Testis (tissue), 3 donors: Measurements from ENCODE around the gene ZNF512. TPM values are rescaled to one million over a fixed set of nuclear protein-coding genes. Genes with fewer than 3 reads are reported as not detected.

ENCODE experiments used
- DNase-seq: peaks from one replicate; pipeline ENCODE4 v3.0.0-alpha.2; 2019
- H3K27ac ChIP-seq, 2 donors: fragments of 200-600 bp; sonication (generic); one replicate each; pipeline ENCODE4 v1.5.1; 2019
- H3K27me3 ChIP-seq: fragments of 200-600 bp; sonication (generic); one replicate; pipeline ENCODE4 v1.5.1; 2019
- H3K36me3 ChIP-seq: fragments of 200-600 bp; sonication (generic); one replicate; pipeline ENCODE4 v1.5.1; 2017; ENCODE audit warnings: low read depth; ENCODE audit errors: missing control alignments
- H3K4me1 ChIP-seq: fragments of 200-600 bp; sonication (generic); one replicate; pipeline ENCODE4 v1.5.1; 2019
- H3K4me3 ChIP-seq, 2 donors: fragments of 200-600 bp; sonication (generic); one replicate each; pipeline ENCODE4 v1.5.1; 2017 to 2019
- H3K9me3 ChIP-seq: fragments of 200-600 bp; sonication (generic); one replicate; pipeline ENCODE4 v1.5.1; 2017
- POLR2A ChIP-seq: fragments of 450-650 bp; IDR thresholded peaks from one replicate; pipeline ENCODE4 v1.6.1; 2017; ENCODE audit warnings: antibody characterized with exemption, mild to moderate bottlenecking, moderate library complexity
- WGBS, 2 donors: methylation state at CpG; one replicate each; pipeline ENCODE4 v1.1.5; 2018; 5-methylcytosine and 5-hydroxymethylcytosine counted together
- intact Hi-C: fragments of 100-400 bp; cut with DNase I; formaldehyde crosslinking; loops from one replicate; pipeline ENCODE4 v1.15.1; 2023; ENCODE audit warnings: low total_unique reads
- polyA plus RNA-seq: library from polyadenylated mRNA; stranded (reverse); fragments of 350-450 nt; fragmentation: Illumina TruSeq; extraction: RNeasy Lipid Tissue Mini Kit (QIAGEN cat#74804); gene quantifications from one replicate; pipeline ENCODE4 v1.2.3, GENCODE V29; 2014; ENCODE audit warnings: low read depth, low replicate concordance; ENCODE audit not compliant: insufficient read depth
- total RNA-seq, 2 donors: library from RNA; depleted of rRNA; stranded (reverse); fragments of >200 nt; gene quantifications; one replicate each; pipeline ENCODE4 v1.2.3, GENCODE V29; 2016
- TF ChIP-seq, protein P1 (sequence below), 3 experiments: fragments of 450-650 bp in 2 of 3; fragments of 200-600 bp in 1 of 3; sonication (generic) in 1 of 3; IDR thresholded peaks; one replicate each; pipeline ENCODE4 v1.5.1; 2016 to 2019; ENCODE audit warnings: antibody characterized with exemption in 3 of 3, mild to moderate bottlenecking in 2 of 3, moderate library complexity in 1 of 3

ZNF512 gene
- total and polyA plus RNA-seq, 3 donors from 2014 or later = 33.6 to 64.9 (median 60.6) TPM

DNA sequence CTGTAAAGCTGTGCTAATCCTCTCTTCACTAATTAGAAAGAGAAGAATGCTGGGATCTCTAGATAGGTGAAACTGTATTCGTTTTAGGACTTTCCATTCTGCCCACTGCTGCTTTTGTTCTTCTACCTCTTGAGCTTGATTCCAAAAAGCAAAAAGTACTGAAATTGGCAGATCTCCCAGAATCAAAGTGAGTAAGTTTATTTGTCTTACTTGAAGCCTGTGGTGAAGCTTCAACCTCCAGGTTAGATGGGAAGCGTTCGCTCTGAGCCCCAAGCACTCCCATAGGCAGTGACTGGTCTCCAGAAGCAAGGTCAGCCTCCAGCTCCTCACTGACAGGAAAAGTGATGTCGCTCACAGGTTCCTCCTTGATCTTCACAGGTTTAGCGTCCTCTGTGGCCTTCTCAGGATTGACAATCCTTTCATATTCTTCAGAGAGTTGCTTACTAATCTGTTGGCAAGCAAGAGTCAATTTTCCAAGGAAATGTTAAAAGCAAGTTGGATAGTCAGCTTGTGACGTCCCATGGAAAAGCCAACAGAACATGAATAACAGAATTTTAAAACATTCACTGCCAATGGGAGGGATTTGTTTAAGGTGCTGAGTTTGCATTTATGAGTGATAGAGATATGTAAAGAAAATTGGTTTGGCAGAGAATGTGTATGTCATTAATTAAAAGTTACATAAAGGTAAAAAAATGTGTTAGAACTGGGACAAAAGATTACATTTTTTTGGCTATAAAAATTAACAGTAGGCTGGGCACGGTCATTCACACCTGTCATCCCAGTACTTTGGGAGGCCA is 72.5 kb downstream of the ZNF512 start:
- H3K9me3 ChIP-seq = no peaks in the 10 kb centered on the region
- H3K4me3 ChIP-seq = no peak overlapping the region
- no peaks in the 10 kb centered on the region for H3K4me1 ChIP-seq
- DNase-seq = no peak
- WGBS, 2 donors = 85 to 86% methylated on average over 7 of the region's 7 CpGs
- H3K36me3 ChIP-seq = no peaks in the 10 kb centered on the region
- intact Hi-C loops = no loop called here
- TF ChIP-seq POLR2A = no peak
- TF ChIP-seq, protein P1, sequence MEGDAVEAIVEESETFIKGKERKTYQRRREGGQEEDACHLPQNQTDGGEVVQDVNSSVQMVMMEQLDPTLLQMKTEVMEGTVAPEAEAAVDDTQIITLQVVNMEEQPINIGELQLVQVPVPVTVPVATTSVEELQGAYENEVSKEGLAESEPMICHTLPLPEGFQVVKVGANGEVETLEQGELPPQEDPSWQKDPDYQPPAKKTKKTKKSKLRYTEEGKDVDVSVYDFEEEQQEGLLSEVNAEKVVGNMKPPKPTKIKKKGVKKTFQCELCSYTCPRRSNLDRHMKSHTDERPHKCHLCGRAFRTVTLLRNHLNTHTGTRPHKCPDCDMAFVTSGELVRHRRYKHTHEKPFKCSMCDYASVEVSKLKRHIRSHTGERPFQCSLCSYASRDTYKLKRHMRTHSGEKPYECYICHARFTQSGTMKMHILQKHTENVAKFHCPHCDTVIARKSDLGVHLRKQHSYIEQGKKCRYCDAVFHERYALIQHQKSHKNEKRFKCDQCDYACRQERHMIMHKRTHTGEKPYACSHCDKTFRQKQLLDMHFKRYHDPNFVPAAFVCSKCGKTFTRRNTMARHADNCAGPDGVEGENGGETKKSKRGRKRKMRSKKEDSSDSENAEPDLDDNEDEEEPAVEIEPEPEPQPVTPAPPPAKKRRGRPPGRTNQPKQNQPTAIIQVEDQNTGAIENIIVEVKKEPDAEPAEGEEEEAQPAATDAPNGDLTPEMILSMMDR (IDR thresholded peaks at IDR 0.05) = no peak
- H3K27ac ChIP-seq = no peak overlapping the region
- no peaks in the 10 kb centered on the region for H3K27me3 ChIP-seq

DNA sequence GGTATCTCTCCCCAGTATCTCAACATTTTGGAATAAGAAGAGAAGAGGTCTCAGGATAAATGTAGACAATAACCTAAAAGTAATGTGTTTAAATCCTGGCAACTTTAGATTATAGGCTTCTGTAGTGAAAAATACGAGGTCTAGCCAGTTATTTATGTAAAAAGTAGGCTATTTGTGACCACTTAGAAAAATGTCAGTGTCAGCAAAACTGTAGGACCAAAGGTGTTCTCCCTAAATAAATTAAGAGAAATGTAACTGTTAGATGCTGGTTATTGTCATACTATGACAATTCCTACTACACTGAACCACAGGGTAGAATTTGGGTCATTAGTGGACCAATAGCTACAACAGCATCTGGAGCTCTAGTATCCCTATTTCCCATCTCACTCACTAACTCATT is 78.5 kb downstream of the ZNF512 start:
- intact Hi-C loops = no loop called here
- no peak for DNase-seq
- no peaks in the 10 kb centered on the region for H3K27me3 ChIP-seq
- no peaks in the 10 kb centered on the region for H3K36me3 ChIP-seq
- peaks cover 13% of the 10 kb centered on the region for H3K4me1 ChIP-seq
- no peak overlapping the region for H3K4me3 ChIP-seq
- TF ChIP-seq, protein P1 (IDR thresholded peaks at IDR 0.05) = no peak
- TF ChIP-seq POLR2A = no peak
- H3K27ac ChIP-seq = no peak overlapping the region
- H3K9me3 ChIP-seq = no peaks in the 10 kb centered on the region
- WGBS, 2 donors = 94 to 95% methylated on average over 1 of the region's 1 CpG

DNA sequence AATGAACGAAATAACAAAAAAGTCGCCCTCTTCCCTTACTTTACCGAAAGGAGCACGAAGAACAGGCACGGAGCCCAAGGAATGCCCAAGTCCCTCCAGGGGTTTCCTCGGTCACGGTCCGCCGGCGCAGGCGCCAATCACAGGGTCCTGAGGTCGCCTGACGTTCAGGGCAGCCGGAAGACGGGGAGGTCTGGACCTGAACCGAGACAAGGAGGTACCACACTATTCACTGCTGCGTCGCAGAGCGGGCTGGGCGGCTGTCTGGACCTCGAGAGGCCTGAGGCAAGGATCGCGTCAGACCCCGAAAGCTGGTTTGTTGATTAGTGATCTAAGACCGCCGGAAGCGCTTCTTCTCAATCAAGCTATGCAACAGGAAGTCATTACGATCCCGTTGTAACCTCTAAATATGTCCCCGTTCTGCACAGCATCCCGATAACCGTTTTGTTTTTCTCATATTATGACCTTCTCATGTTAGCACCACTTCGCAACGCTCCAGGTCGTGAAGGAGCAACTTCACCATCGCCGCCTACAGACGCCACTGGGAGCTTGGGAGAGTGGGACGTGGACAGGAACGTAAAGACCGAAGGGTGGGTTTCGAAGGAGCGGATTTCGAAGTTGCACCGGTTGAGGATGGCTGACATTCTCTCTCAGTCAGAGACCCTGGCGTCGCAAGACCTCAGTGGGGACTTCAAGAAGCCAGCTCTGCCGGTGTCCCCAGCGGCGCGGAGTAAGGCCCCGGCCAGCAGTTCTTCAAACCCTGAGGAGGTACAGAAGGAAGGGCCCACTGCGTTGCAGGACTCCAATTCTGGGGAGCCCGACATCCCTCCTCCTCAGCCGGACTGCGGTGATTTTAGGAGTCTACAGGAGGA is 80.7 kb downstream of the ZNF512 start, which contains the start of the genes SLC4A1AP and SUPT7L:
TSS of gene SLC4A1AP (plus strand) at position 605 of the 869 bp plus-strand sequence. CDS start at position 631, 26 bp downstream.
TSS of gene SUPT7L (minus strand) at position 330 of the 869 bp plus-strand sequence. CDS start 1,422 bp downstream, outside the sequence.
- peak; percentile 87 for DNase-seq
- no peaks in the 10 kb centered on the region for H3K27me3 ChIP-seq
- no peaks in the 10 kb centered on the region for H3K9me3 ChIP-seq
- H3K4me3 ChIP-seq = peak within 1 kb of the TSS; percentile 86 to 87
- H3K27ac ChIP-seq = peak within 1 kb of the TSS; percentile 80 to 89
- intact Hi-C loops = no loop called here
- TF ChIP-seq, protein P1 (IDR thresholded peaks at IDR 0.05) = peak in 1 of 3 experiments; percentile 4
- no peak for TF ChIP-seq POLR2A
- 0% methylated on average over 51 to 56 of the region's 56 CpGs for WGBS, 2 donors
- H3K4me1 ChIP-seq = peaks cover 13% of the 10 kb centered on the region
- no peaks in the 10 kb centered on the region for H3K36me3 ChIP-seq

DNA sequence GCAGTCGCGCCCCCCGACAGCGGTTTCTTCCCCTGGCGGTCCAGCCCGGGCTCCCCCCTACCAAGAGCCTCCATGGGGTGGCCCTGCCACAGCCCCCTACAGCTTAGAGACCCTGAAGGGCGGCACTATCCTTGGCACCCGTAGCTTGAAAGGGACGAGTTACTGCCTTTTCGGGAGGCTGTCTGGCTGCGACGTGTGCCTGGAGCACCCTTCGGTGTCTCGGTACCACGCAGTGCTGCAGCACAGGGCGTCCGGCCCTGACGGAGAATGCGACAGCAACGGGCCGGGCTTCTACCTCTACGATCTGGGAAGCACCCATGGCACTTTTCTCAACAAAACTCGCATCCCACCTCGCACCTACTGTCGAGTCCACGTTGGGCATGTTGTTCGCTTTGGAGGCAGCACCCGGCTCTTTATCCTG is 81.3 kb downstream of the ZNF512 start:
- no peak for TF ChIP-seq POLR2A
- TF ChIP-seq, protein P1 (IDR thresholded peaks at IDR 0.05) = no peak
- 1 to 3% methylated on average over 15 to 21 of the region's 28 CpGs for WGBS, 2 donors
- DNase-seq = no peak
- intact Hi-C loops = no loop called here
- Histone ChIP-seq H3K4me1 (peaks cover 13% of the 10 kb centered on the region), H3K27me3 (no peaks in the 10 kb centered on the region), H3K36me3 (no peaks in the 10 kb centered on the region), H3K27ac (peak overlapping the region; percentile 80 to 89), H3K4me3 (peak overlapping the region; percentile 86 to 87), H3K9me3 (no peaks in the 10 kb centered on the region)
